HUES48 (cell line): ENCODE measurements around the gene CARS1.

Experiments
- H3K27ac ChIP-seq: one replicate; pipeline ENCODE4 v1.7.0; 2013; ENCODE audit warnings: low read depth, low read length, inconsistent platforms
- H3K27me3 ChIP-seq: 2 replicates; pipeline ENCODE4 v1.6.1; 2013; ENCODE audit warnings: mild to moderate bottlenecking, low read length; ENCODE audit not compliant: control insufficient read depth, insufficient read depth
- H3K36me3 ChIP-seq: 2 replicates; pipeline ENCODE4 v1.6.1; 2013; ENCODE audit warnings: low read length; ENCODE audit not compliant: control insufficient read depth, insufficient read depth
- H3K4me1 ChIP-seq: 2 replicates; pipeline ENCODE4 v1.6.1; 2013; ENCODE audit warnings: mild to moderate bottlenecking, low read length; ENCODE audit not compliant: control insufficient read depth, insufficient read depth
- H3K4me3 ChIP-seq: 2 replicates; pipeline ENCODE4 v1.5.1; 2013; ENCODE audit warnings: mild to moderate bottlenecking, low read depth, low read length
- H3K9ac ChIP-seq: 2 replicates; pipeline ENCODE4 v1.6.1; 2013; ENCODE audit warnings: mild to moderate bottlenecking, low read depth, low read length, moderate library complexity
- H3K9me3 ChIP-seq: 2 replicates; pipeline ENCODE4 v1.6.1; 2013; ENCODE audit warnings: low read length; ENCODE audit not compliant: control insufficient read depth, insufficient read depth

CARS1 gene

DNA sequence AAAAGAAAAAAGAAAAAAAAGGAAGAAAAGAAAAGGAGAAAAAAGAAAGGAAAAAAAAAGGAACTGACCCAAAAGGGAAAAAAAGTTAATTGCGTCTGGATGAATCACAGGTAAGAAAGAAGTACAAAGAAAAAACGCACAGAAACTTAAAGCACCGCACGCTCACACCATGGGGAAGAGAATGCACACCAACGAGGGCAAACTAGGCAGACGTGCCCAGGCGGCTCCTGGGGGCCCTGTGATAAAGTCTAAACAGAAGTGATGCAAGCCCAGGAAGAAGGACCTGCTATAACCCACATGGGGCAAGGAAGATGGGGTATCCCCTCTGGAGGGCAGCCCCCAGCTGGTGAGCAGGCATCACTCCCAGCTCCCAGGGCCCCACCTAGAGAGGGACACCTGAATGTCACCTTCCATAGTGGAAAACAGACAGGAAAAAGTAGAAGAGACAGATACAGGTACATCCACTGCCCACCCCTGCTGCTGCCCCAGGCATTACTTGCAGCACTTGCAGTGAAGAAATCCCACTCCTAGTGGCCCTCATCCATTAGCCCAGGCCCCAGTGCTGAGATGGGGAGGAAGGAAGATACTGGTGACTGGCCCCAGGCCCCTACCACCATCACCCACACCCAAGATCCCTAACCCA, 94.0 kb downstream of the CARS1 start:
- H3K9me3 ChIP-seq: no peaks in the 10 kb centered on the region
- no peak overlapping the region for H3K4me3 ChIP-seq
- no peaks in the 10 kb centered on the region for H3K27me3 ChIP-seq
- no peak overlapping the region for H3K9ac ChIP-seq
- peaks cover 79% of the 10 kb centered on the region for H3K36me3 ChIP-seq
- peaks cover 22% of the 10 kb centered on the region for H3K4me1 ChIP-seq
- H3K27ac ChIP-seq: no peak overlapping the region

DNA sequence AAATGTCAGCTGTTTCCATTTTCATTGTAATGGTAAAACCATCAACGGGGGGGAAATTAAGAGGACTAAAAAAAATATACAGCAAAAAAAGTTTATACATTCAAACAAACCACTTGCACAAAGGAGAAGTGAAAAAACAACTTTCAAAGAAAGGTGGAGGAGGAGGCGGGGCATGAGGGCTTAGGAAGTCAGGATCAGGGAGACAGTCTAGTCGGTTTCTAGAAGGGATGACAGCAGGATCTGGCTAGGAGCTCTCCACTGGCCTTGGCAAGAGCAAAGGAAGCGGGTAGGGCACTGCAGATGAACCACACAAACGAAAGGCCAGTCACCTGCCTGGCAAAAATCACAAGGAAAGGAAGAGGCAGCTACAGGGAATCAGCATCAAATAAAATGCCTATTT, 96.1 kb downstream of the CARS1 start:
- Histone ChIP-seq H3K9ac (no peak overlapping the region), H3K4me1 (peaks cover 28% of the 10 kb centered on the region), H3K36me3 (peaks cover 81% of the 10 kb centered on the region), H3K9me3 (no peaks in the 10 kb centered on the region), H3K4me3 (no peak overlapping the region), H3K27me3 (no peaks in the 10 kb centered on the region), H3K27ac (no peak overlapping the region)

DNA sequence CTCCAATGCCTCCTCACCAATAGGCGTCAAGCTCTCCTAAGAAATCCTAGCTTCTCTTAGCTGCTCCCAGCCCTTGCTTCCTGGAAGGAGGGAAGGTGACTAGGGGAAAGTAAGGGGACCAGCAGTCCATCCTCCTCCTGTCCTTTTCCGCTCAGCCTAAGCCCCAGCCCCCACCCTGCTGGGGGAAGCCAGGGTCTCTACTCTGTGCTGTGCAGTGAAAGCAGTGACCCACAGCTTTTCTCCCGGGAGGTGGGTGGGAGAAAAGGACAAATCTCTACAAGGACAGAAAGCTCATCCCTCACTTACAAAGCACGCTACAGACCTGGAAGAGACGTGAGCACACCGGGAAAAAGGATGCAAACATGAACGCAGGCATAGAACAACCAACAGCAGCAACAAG, 97.1 kb downstream of the CARS1 start:
- no peaks in the 10 kb centered on the region for H3K9me3 ChIP-seq
- H3K27ac ChIP-seq: no peak overlapping the region
- H3K36me3 ChIP-seq: peaks cover 81% of the 10 kb centered on the region
- no peak overlapping the region for H3K9ac ChIP-seq
- peaks cover 28% of the 10 kb centered on the region for H3K4me1 ChIP-seq
- no peaks in the 10 kb centered on the region for H3K27me3 ChIP-seq
- H3K4me3 ChIP-seq: no peak overlapping the region

DNA sequence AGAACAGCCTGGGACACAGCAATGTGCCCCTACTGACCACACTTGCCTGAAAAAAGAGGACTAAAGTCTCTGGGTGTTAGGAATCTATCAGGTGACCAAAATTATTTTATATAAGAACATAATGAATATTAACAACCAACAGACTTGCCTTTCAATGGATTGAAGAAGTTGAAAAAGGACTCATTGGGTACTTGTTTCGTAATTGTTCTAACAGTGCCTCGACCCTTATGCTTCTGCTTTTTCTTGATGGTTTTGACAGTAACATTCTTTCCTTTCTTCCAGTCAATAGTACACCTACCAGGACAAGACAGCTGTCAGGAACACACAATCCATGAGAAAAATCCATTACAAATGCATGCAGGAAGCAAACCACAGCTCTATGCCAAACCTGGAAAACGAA, 99.0 kb downstream of the CARS1 start:
- no peak overlapping the region for H3K27ac ChIP-seq
- peaks cover 28% of the 10 kb centered on the region for H3K4me1 ChIP-seq
- no peaks in the 10 kb centered on the region for H3K9me3 ChIP-seq
- no peak overlapping the region for H3K4me3 ChIP-seq
- no peak overlapping the region for H3K9ac ChIP-seq
- no peaks in the 10 kb centered on the region for H3K27me3 ChIP-seq
- H3K36me3 ChIP-seq: peaks cover 81% of the 10 kb centered on the region

DNA sequence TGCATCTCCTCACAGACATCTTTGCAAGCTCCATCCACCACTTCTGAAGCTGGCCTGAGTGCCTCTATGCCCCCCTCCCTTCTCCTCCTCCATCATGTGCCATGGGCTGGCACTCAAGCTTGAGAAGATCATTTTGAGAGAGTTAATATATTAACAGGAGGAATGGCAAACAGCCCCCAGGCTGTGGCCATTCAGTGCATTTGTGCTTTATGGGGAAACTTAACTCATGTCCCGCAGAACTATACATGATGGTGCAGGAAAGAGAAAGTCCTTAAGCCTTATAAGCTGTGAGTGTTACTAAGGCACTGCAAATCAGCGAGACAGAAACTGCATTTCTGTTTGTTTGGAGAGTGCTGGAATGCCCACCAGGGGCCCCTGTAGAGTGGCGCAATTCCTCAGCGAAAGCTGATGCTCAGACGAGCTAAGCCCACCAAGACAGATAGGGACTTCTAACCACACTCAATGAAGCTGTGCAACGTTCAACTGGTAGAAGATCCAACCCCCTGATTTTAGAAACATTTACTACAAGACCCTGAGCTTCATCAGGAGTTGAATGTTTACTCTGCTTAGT, 101.2 kb downstream of the CARS1 start:
- peaks cover 96% of the 10 kb centered on the region for H3K36me3 ChIP-seq
- no peak overlapping the region for H3K9ac ChIP-seq

DNA sequence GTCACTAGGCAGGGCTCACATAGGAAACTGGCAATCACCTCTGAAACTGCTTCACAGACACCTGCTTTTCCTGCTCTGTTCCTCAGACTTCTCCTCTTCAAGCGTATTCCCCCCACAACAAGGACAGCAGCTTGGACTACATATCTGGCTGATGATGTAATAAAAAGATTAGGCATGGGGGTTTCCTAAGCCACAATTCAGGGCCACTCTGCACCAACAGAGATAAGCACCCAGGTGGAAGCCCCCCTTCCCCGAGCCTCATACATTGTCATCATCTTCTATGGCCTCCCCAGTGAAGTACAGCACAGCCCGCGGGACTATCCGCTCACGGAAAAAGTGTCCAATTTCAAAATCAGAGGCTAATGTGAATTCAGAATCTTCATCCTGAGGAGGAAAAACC, 103.0 kb downstream of the CARS1 start:
- Histone ChIP-seq H3K36me3 (peaks cover 100% of the 10 kb centered on the region), H3K4me1 (0 out of 2 replicates have a peak, but pooled peaks cover 7% of the 10 kb centered on the region), H3K27ac (no peak overlapping the region), H3K4me3 (no peak overlapping the region), H3K9me3 (no peaks in the 10 kb centered on the region), H3K9ac (no peak overlapping the region), H3K27me3 (no peaks in the 10 kb centered on the region)

More for the DNA sequence above, 101.2 kb downstream of the CARS1 start:
- H3K4me1 ChIP-seq: peaks cover 14% of the 10 kb centered on the region
- no peaks in the 10 kb centered on the region for H3K9me3 ChIP-seq
- no peak overlapping the region for H3K4me3 ChIP-seq
- H3K27me3 ChIP-seq: no peaks in the 10 kb centered on the region
- H3K27ac ChIP-seq: no peak overlapping the region

DNA sequence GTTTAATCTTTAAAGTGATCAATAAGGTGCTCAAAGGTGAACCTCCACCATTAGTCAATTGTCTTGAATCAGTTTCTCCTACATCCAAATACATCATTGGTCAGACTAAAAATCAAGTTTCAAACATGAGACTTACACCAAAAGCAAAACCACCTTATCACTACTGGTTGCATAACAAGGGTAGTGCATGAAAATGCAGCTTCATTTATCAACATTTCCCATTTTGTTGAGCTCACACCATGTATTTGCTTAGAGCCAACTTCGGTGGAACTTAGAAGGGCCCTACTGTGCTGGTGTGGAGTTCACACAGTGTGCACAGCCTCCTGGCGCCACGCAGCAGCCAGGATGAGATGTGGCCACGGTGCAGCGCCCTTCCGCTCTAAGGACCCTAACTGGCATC, 104.9 kb downstream of the CARS1 start:
- Histone ChIP-seq H3K9me3 (no peaks in the 10 kb centered on the region), H3K27ac (no peak overlapping the region), H3K9ac (no peak overlapping the region), H3K4me1 (peaks cover 16% of the 10 kb centered on the region; the same call in 1 of the 2 replicates), H3K4me3 (no peak overlapping the region), H3K27me3 (no peaks in the 10 kb centered on the region), H3K36me3 (peaks cover 94% of the 10 kb centered on the region)

DNA sequence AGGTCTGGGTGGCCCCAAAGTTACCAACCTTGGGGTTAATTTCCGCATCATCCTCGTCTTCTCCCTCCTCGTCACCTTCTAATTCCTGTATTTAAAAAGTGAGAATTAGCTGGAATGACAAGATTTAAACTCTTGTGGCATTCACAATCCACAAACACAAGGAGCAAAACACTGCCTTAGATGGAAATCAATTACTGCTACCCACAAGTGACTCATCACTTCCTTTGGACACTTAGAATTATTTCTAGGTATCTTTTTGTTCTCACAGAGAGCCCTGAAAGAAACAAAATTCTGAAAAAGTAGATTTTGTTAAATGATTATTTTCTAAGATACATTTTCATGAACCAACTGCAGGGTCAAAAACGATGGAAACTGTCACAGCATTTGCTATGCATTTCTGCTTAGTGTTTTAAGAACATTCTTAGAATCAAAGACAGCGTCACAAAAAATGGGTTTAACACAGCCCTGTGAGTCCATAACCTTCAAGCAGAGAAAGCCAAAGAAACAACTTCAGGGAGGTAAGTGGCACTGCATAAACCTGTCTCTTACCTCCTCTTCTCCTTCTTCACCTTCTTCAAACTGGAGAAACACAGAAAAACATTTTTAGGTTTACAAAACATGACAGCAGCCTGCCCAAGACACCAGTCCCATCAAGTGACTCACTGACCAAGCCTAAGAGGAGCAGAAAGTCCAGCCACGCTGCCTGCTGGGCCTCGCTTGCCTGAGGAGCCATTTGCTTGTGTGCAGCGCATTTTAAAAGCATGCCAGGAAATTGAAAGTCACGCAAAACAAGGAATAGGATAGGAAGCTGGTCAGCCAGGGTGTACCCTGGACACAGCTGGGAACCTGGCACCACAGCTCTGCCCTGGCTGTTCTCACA, 105.8 kb downstream of the CARS1 start:
- Histone ChIP-seq H3K4me3 (no peak overlapping the region), H3K36me3 (peaks cover 92% of the 10 kb centered on the region), H3K4me1 (peaks cover 21% of the 10 kb centered on the region), H3K27me3 (no peaks in the 10 kb centered on the region), H3K9me3 (no peaks in the 10 kb centered on the region), H3K9ac (no peak overlapping the region), H3K27ac (no peak overlapping the region)
